Stimulated activated CD8-positive, alpha-beta memory T cell treated with anti-CD3 and anti-CD28 coated beads, Interleukin-2, amount 100 ng/mL, for 48 hours (primary cell): ENCODE data around the gene PAN2.
"Not testable (repeated sequence)": the region's sequence is repeated elsewhere in the genome, so short reads cannot be mapped to it uniquely, and the experiment has no call there.

ENCODE experiments used
- DNase-seq, 2 donors: peaks; one replicate each; pipeline ENCODE4 v3.0.0-alpha.2; 2020; ENCODE audit warnings: low read depth in 2 of 2

PAN2 gene

GRCh38 chr12:56311003-56311402 lies 22.8 kb downstream of the PAN2 start:
- no peak for DNase-seq

GRCh38 chr12:56308714-56309113 lies 25.1 kb downstream of the PAN2 start:
- DNase-seq: no peak

- DNase-seq: no peak
Observed at GRCh38 chr12:56307221-56307965, 26.4 kb downstream of the PAN2 start.

GRCh38 chr12:56304872-56305590 lies 28.8 kb downstream of the PAN2 start:
- DNase-seq: no peak

- no peak for DNase-seq
Observed at GRCh38 chr12:56304276-56304675, 29.5 kb downstream of the PAN2 start.

GRCh38 chr12:56300644-56301464 lies 32.9 kb downstream of the PAN2 start:
- no peak for DNase-seq

- peak; percentile 97 to 99 for DNase-seq
Observed at GRCh38 chr12:56299853-56300643, 33.8 kb downstream of the PAN2 start, which contains the start of gene CS. TSS of gene CS (minus strand) at chr12:56300330. CDS start at chr12:56300201, 129 bp downstream.

- DNase-seq: no peak
Observed at GRCh38 chr12:56299308-56299852, 34.4 kb downstream of the PAN2 start.

GRCh38 chr12:56298828-56299227 lies 35.0 kb downstream of the PAN2 start:
- no peak for DNase-seq

- DNase-seq: no peak
Observed at GRCh38 chr12:56297400-56297799, 36.4 kb downstream of the PAN2 start.

- DNase-seq: no peak
Observed at GRCh38 chr12:56296295-56296694, 37.5 kb downstream of the PAN2 start.

- no peak for DNase-seq
Observed at GRCh38 chr12:56293795-56294194, 40.0 kb downstream of the PAN2 start.

- DNase-seq: no peak
Observed at GRCh38 chr12:56288705-56289387, 45.0 kb downstream of the PAN2 start.

GRCh38 chr12:56286044-56286830 lies 47.6 kb downstream of the PAN2 start:
- no peak for DNase-seq

- DNase-seq: not testable (repeated sequence)
Observed at GRCh38 chr12:56284263-56284662, 49.5 kb downstream of the PAN2 start.

- DNase-seq: no peak
Observed at GRCh38 chr12:56282579-56282978, 51.2 kb downstream of the PAN2 start.

- DNase-seq: no peak
Observed at GRCh38 chr12:56282030-56282429, 51.8 kb downstream of the PAN2 start.

GRCh38 chr12:56280849-56281248 lies 53.0 kb downstream of the PAN2 start:
- no peak for DNase-seq

- DNase-seq: no peak
Observed at GRCh38 chr12:56278905-56279304, 54.9 kb downstream of the PAN2 start.

- DNase-seq: no peak
Observed at GRCh38 chr12:56274299-56274698, 59.5 kb downstream of the PAN2 start.
